Measurements from ENCODE around the gene TIGIT. TPM values are rescaled to one million over a fixed set of nuclear protein-coding genes. Genes with fewer than 3 reads are reported as not detected.

TIGIT gene
- total and polyA plus RNA-seq, 2 donors (not counting 1 experiment from before 2014, with no cell fraction given), result 2.5 to 4.6 TPM

DNA sequence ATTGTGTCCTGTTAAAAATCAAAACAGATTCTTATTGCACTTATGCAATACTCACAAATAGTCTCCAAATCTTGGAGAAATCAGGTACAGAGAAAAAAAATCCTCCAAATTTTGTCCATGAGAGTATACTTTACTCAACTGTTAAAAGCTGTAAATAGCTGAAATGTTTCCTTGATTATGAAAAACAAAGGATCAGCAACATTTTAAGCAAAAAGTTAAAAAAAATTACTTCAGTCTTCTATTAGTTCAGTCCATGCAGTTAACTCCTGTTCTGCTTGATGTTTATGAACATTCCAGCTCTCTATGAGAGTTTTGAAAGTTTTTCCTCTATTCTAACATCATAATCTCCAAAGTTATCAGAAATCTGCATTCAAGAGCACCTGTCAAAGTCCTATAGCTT lies 33.7 kb upstream of the TIGIT start:
- DNase-seq (no peak), ATAC-seq (ENCODE audit: low read depth) (no peak)
- Histone ChIP-seq H3K27ac (ENCODE audit: low read length in 2 of 2) (no peak overlapping the region), H3K79me2 (ENCODE audit: control insufficient read depth, insufficient read depth, low read length) (no peaks in the 10 kb centered on the region), H3K9ac (ENCODE audit: low read length) (no peak overlapping the region), H3K9me3 (ENCODE audit: control extremely low read depth in 1 of 3, control insufficient read depth in 2 of 3, insufficient read depth in 1 of 3, low read length in 2 of 3) (peaks cover 0 to 7% (median 0%) of the 10 kb centered on the region in 3 donors), H4K20me1 (ENCODE audit: control insufficient read depth, insufficient read depth, low read length, poor library complexity, severe bottlenecking) (no peaks in the 10 kb centered on the region), H2AFZ (ENCODE audit: insufficient read depth, low read depth, low read length, poor library complexity, severe bottlenecking) (no peak overlapping the region), H3K4me2 (replicated peaks; ENCODE audit: low read depth, low read length, poor library complexity, severe bottlenecking) (no peak overlapping the region), H3K27me3 (replicated peaks in 1 of 4; ENCODE audit: control extremely low read depth in 1 of 4, control insufficient read depth in 3 of 4, insufficient read depth in 4 of 4, low read length in 3 of 4) (no peaks in the 10 kb centered on the region), H3K36me3 (replicated peaks in 1 of 2; ENCODE audit: control extremely low read depth in 1 of 2, control insufficient read depth in 1 of 2, extremely low read depth in 1 of 2, insufficient read depth in 2 of 2, low read length in 1 of 2) (no peaks in the 10 kb centered on the region), H3K4me1 (ENCODE audit: control insufficient read depth in 2 of 2, insufficient read depth in 2 of 2, low read length in 2 of 2) (no peaks in the 10 kb centered on the region), H3K4me3 (ENCODE audit: control extremely low read depth in 1 of 5, extremely low read depth in 1 of 5, insufficient read depth in 1 of 5, low read depth in 2 of 5, low read length in 4 of 5) (no peak overlapping the region)
- Mint-ChIP-seq H3K4me1 (no peaks in the 10 kb centered on the region), H3K9me3 (ENCODE audit: insufficient read depth) (peaks cover 5% of the 10 kb centered on the region), H3K4me3 (no peak overlapping the region), H3K27me3 (no peaks in the 10 kb centered on the region), H3K27ac (no peak overlapping the region)
- no peak for TF ChIP-seq EZH2 (IDR thresholded peaks at IDR 0.05; ENCODE audit: borderline replicate concordance, insufficient read depth, low read depth, low read length, poor library complexity, severe bottlenecking)
- TF ChIP-seq, protein P1, sequence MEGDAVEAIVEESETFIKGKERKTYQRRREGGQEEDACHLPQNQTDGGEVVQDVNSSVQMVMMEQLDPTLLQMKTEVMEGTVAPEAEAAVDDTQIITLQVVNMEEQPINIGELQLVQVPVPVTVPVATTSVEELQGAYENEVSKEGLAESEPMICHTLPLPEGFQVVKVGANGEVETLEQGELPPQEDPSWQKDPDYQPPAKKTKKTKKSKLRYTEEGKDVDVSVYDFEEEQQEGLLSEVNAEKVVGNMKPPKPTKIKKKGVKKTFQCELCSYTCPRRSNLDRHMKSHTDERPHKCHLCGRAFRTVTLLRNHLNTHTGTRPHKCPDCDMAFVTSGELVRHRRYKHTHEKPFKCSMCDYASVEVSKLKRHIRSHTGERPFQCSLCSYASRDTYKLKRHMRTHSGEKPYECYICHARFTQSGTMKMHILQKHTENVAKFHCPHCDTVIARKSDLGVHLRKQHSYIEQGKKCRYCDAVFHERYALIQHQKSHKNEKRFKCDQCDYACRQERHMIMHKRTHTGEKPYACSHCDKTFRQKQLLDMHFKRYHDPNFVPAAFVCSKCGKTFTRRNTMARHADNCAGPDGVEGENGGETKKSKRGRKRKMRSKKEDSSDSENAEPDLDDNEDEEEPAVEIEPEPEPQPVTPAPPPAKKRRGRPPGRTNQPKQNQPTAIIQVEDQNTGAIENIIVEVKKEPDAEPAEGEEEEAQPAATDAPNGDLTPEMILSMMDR (IDR thresholded peaks at IDR 0.05), result no peak
- ChIA-PET CTCF (interaction anchor here (0.8 kb wide), 1 partner anchor 29 kb away, joined by 3 read pairs; no protein-coding TSS in a partner anchor), POLR2A (no interaction called here)
- intact Hi-C loops (cut with micrococcal nuclease), result no loop called here

DNA sequence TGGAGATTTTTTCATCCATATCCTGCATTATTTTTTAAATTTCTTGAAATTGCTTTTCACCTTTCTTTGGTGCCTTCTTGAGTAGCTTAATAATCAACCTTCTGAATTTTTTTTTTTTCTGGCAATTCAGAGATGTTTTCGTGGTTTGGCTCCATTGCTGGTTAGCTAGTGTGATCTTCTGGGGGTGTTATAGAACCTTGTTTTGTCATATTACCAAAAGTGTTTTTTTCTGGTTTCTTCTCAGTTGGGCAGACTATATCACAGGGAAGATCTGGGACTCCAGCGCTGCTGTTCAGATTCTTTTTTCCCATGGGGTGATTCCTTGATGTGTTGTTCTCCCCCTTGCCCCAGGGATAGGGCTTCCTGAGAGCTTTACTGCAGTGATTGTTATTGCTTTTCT lies 23.8 kb upstream of the TIGIT start:
- TF ChIP-seq, protein P1 (IDR thresholded peaks at IDR 0.05), result no peak
- TF ChIP-seq EZH2 (IDR thresholded peaks at IDR 0.05; ENCODE audit: borderline replicate concordance, insufficient read depth, low read depth, low read length, poor library complexity, severe bottlenecking), result no peak
- CTCF ChIA-PET, result interaction anchor here (1.0 kb wide), 1 partner anchor 21 kb away, joined by 3 read pairs; no protein-coding TSS in a partner anchor
- intact Hi-C loops (cut with micrococcal nuclease), result no loop called here
- DNase-seq (no peak), ATAC-seq (ENCODE audit: low read depth) (no peak)
- no peak overlapping the region for H3K27ac Mint-ChIP-seq
- no peak overlapping the region for H3K4me3 Mint-ChIP-seq
- Histone ChIP-seq H3K4me1 (ENCODE audit: control insufficient read depth in 2 of 2, insufficient read depth in 2 of 2, low read length in 2 of 2) (no peaks in the 10 kb centered on the region), H3K9ac (ENCODE audit: low read length) (no peak overlapping the region), H3K27ac (ENCODE audit: low read length in 2 of 2) (no peak overlapping the region), H3K27me3 (replicated peaks in 1 of 4; ENCODE audit: control extremely low read depth in 1 of 4, control insufficient read depth in 3 of 4, insufficient read depth in 4 of 4, low read length in 3 of 4) (no peaks in the 10 kb centered on the region), H3K79me2 (ENCODE audit: control insufficient read depth, insufficient read depth, low read length) (no peaks in the 10 kb centered on the region), H3K9me3 (ENCODE audit: control extremely low read depth in 1 of 3, control insufficient read depth in 2 of 3, insufficient read depth in 1 of 3, low read length in 2 of 3) (peaks cover 0 to 15% (median 14%) of the 10 kb centered on the region in 3 donors), H3K36me3 (replicated peaks in 1 of 2; ENCODE audit: control extremely low read depth in 1 of 2, control insufficient read depth in 1 of 2, extremely low read depth in 1 of 2, insufficient read depth in 2 of 2, low read length in 1 of 2) (no peaks in the 10 kb centered on the region), H4K20me1 (ENCODE audit: control insufficient read depth, insufficient read depth, low read length, poor library complexity, severe bottlenecking) (no peaks in the 10 kb centered on the region), H3K4me2 (replicated peaks; ENCODE audit: low read depth, low read length, poor library complexity, severe bottlenecking) (no peak overlapping the region), H3K4me3 (ENCODE audit: control extremely low read depth in 1 of 5, extremely low read depth in 1 of 5, insufficient read depth in 1 of 5, low read depth in 2 of 5, low read length in 4 of 5) (no peak overlapping the region), H2AFZ (ENCODE audit: insufficient read depth, low read depth, low read length, poor library complexity, severe bottlenecking) (no peak overlapping the region)
- no peaks in the 10 kb centered on the region for H3K27me3 Mint-ChIP-seq
- peaks cover 4% of the 10 kb centered on the region for H3K9me3 Mint-ChIP-seq (ENCODE audit: insufficient read depth)
- POLR2A ChIA-PET, result interaction anchor here (0.7 kb wide), 1 partner anchor 163 kb away, joined by 6 read pairs; no protein-coding TSS in a partner anchor
- H3K4me1 Mint-ChIP-seq, result no peaks in the 10 kb centered on the region
- 100% methylated on average over 1 of the region's 2 CpGs for WGBS (ENCODE audit: insufficient coverage)
